Activated T-cell treated with anti-CD3 and anti-CD28 coated beads, Interleukin-2, amount 50 U/mL, for 1 hour (primary cell): ENCODE results near the gene C19orf44.
"Not testable (repeated sequence)": the region's sequence is repeated elsewhere in the genome, so short reads cannot be mapped to it uniquely, and the experiment has no call there.

Experiments
- DNase-seq: peaks from one replicate; pipeline ENCODE4 v3.0.0-alpha.2; 2020

The C19orf44 gene

GRCh38 chr19:16470541-16470910 is 25.7 kb upstream of the C19orf44 start:
- DNase-seq = no peak

- DNase-seq = no peak
Measured at GRCh38 chr19:16470911-16471811, 25.0 kb upstream of the C19orf44 start.

GRCh38 chr19:16472559-16472899 is 23.7 kb upstream of the C19orf44 start:
- not testable (repeated sequence) for DNase-seq

- no peak for DNase-seq
Measured at GRCh38 chr19:16472992-16473391, 23.2 kb upstream of the C19orf44 start.

GRCh38 chr19:16473875-16474392 is 22.3 kb upstream of the C19orf44 start:
- no peak for DNase-seq

- DNase-seq = no peak
Measured at GRCh38 chr19:16476401-16476800, 19.8 kb upstream of the C19orf44 start.

- no peak for DNase-seq
Measured at GRCh38 chr19:16477311-16477710, 18.9 kb upstream of the C19orf44 start.

GRCh38 chr19:16482745-16483144 is 13.4 kb upstream of the C19orf44 start:
- no peak for DNase-seq

- not testable (repeated sequence) for DNase-seq
Measured at GRCh38 chr19:16486476-16486875, 9.7 kb upstream of the C19orf44 start.

- DNase-seq = no peak
Measured at GRCh38 chr19:16496613-16496983, 404 bp downstream of the C19orf44 start.

- DNase-seq = no peak
Measured at GRCh38 chr19:16497042-16497441, 848 bp downstream of the C19orf44 start.

- no peak for DNase-seq
Measured at GRCh38 chr19:16497837-16498236, 1.6 kb downstream of the C19orf44 start.

GRCh38 chr19:16504271-16504670 is 8.1 kb downstream of the C19orf44 start:
- DNase-seq = no peak

GRCh38 chr19:16506161-16506560 is 10.0 kb downstream of the C19orf44 start:
- not testable (repeated sequence) for DNase-seq

- DNase-seq = no peak
Measured at GRCh38 chr19:16506961-16507360, 10.8 kb downstream of the C19orf44 start.

GRCh38 chr19:16508546-16508945 is 12.4 kb downstream of the C19orf44 start:
- DNase-seq = no peak

GRCh38 chr19:16509141-16510061 is 13.2 kb downstream of the C19orf44 start:
- no peak for DNase-seq

GRCh38 chr19:16512611-16513010 is 16.4 kb downstream of the C19orf44 start:
- not testable (repeated sequence) for DNase-seq

- no peak for DNase-seq
Measured at GRCh38 chr19:16514383-16515019, 18.3 kb downstream of the C19orf44 start.

- DNase-seq = no peak
Measured at GRCh38 chr19:16516381-16516780, 20.2 kb downstream of the C19orf44 start.

GRCh38 chr19:16516923-16517610 is 20.9 kb downstream of the C19orf44 start:
- DNase-seq = no peak

GRCh38 chr19:16518061-16518460 is 21.9 kb downstream of the C19orf44 start:
- DNase-seq = no peak
